Measurements from ENCODE around the gene CREB3.

The CREB3 gene

GRCh38 chr9:35702696-35703095 is 29.8 kb upstream of the CREB3 start:
- no peak for DNase-seq (ENCODE audit: low read depth)

- no peak for DNase-seq (ENCODE audit: low read depth)
Measured at GRCh38 chr9:35703906-35704672, 28.4 kb upstream of the CREB3 start.

GRCh38 chr9:35705372-35705771 is 27.1 kb upstream of the CREB3 start:
- DNase-seq (ENCODE audit: low read depth): no peak

GRCh38 chr9:35705836-35706430 is 26.5 kb upstream of the CREB3 start:
- DNase-seq (ENCODE audit: low read depth): no peak

- DNase-seq (ENCODE audit: low read depth): no peak
Measured at GRCh38 chr9:35706951-35707350, 25.5 kb upstream of the CREB3 start.

- DNase-seq (ENCODE audit: low read depth): no peak
Measured at GRCh38 chr9:35708146-35708545, 24.3 kb upstream of the CREB3 start.

- no peak for DNase-seq (ENCODE audit: low read depth)
Measured at GRCh38 chr9:35710818-35711500, 21.5 kb upstream of the CREB3 start.

GRCh38 chr9:35711501-35712428 is 20.7 kb upstream of the CREB3 start:
- no peak for DNase-seq (ENCODE audit: low read depth)

- no peak for DNase-seq (ENCODE audit: low read depth)
Measured at GRCh38 chr9:35712762-35713400, 19.6 kb upstream of the CREB3 start.

GRCh38 chr9:35713578-35713977 is 18.9 kb upstream of the CREB3 start:
- no peak for DNase-seq (ENCODE audit: low read depth)

- DNase-seq (ENCODE audit: low read depth): no peak
Measured at GRCh38 chr9:35714123-35714522, 18.3 kb upstream of the CREB3 start.

- DNase-seq (ENCODE audit: low read depth): no peak
Measured at GRCh38 chr9:35714579-35715252, 17.8 kb upstream of the CREB3 start.

GRCh38 chr9:35716230-35716629 is 16.2 kb upstream of the CREB3 start:
- DNase-seq (ENCODE audit: low read depth): no peak

- DNase-seq (ENCODE audit: low read depth): no peak
Measured at GRCh38 chr9:35717132-35717870, 15.2 kb upstream of the CREB3 start.

GRCh38 chr9:35718721-35719511 is 13.6 kb upstream of the CREB3 start:
- no peak for DNase-seq (ENCODE audit: low read depth)

GRCh38 chr9:35719546-35719945 is 12.9 kb upstream of the CREB3 start:
- no peak for DNase-seq (ENCODE audit: low read depth)

GRCh38 chr9:35723426-35723825 is 9.0 kb upstream of the CREB3 start:
- DNase-seq (ENCODE audit: low read depth): no peak

GRCh38 chr9:35723908-35724307 is 8.6 kb upstream of the CREB3 start:
- DNase-seq (ENCODE audit: low read depth): no peak

- no peak for DNase-seq (ENCODE audit: low read depth)
Measured at GRCh38 chr9:35725362-35725761, 7.1 kb upstream of the CREB3 start.

GRCh38 chr9:35726931-35727330 is 5.5 kb upstream of the CREB3 start:
- no peak for DNase-seq (ENCODE audit: low read depth)

Data from activated T-helper 9 cell treated with anti-CD3 and anti-CD28 coated beads, Interleukin-2, amount 50 U/mL, for 16 hours (primary cell).